HG03103 (cell line): Measurements from ENCODE around the gene SENP8.
A peak's percentile ranks its signal among the peaks of the same experiment; 100 is the strongest.
"Not testable (repeated sequence)": the region's sequence is repeated elsewhere in the genome, so short reads cannot be mapped to it uniquely, and the experiment has no call there.

Experiments
- ATAC-seq: cut with Tn5 transposase; IDR thresholded peaks from one replicate; pipeline ENCODE4 v1.9.1; 2021; ENCODE audit warnings: low read depth; ENCODE audit not compliant: unreplicated experiment

SENP8 gene

GRCh38 chr15:72154316-72154715 is 36.1 kb downstream of the SENP8 start:
- no peak for ATAC-seq

GRCh38 chr15:72155003-72155621 is 36.9 kb downstream of the SENP8 start:
- ATAC-seq, result no peak

- peak; percentile 63 for ATAC-seq
Measured at GRCh38 chr15:72155635-72156616, 37.7 kb downstream of the SENP8 start.

- no peak for ATAC-seq
Measured at GRCh38 chr15:72156928-72157327, 38.7 kb downstream of the SENP8 start.

- no peak for ATAC-seq
Measured at GRCh38 chr15:72160696-72161245, 42.6 kb downstream of the SENP8 start.

- no peak for ATAC-seq
Measured at GRCh38 chr15:72161361-72162132, 43.3 kb downstream of the SENP8 start.

- ATAC-seq, result no peak
Measured at GRCh38 chr15:72162569-72162968, 44.4 kb downstream of the SENP8 start.

- no peak for ATAC-seq
Measured at GRCh38 chr15:72163719-72164118, 45.5 kb downstream of the SENP8 start.

- ATAC-seq, result no peak
Measured at GRCh38 chr15:72166716-72167417, 48.7 kb downstream of the SENP8 start.

GRCh38 chr15:72167445-72167844 is 49.2 kb downstream of the SENP8 start:
- no peak for ATAC-seq

- no peak for ATAC-seq
Measured at GRCh38 chr15:72168131-72168807, 50.1 kb downstream of the SENP8 start.

- no peak for ATAC-seq
Measured at GRCh38 chr15:72168808-72169190, 50.6 kb downstream of the SENP8 start.

- no peak for ATAC-seq
Measured at GRCh38 chr15:72169236-72169920, 51.2 kb downstream of the SENP8 start.

- no peak for ATAC-seq
Measured at GRCh38 chr15:72169921-72170611, 51.9 kb downstream of the SENP8 start.

- ATAC-seq, result no peak
Measured at GRCh38 chr15:72170691-72171090, 52.5 kb downstream of the SENP8 start.

- not testable (repeated sequence) for ATAC-seq
Measured at GRCh38 chr15:72171978-72172377, 53.8 kb downstream of the SENP8 start.

- no peak for ATAC-seq
Measured at GRCh38 chr15:72172796-72173195, 54.6 kb downstream of the SENP8 start.

- ATAC-seq, result no peak
Measured at GRCh38 chr15:72173401-72173800, 55.2 kb downstream of the SENP8 start.
